ENCODE data around the gene SUGP2. TPM values are rescaled to one million over a fixed set of nuclear protein-coding genes. Genes with fewer than 3 reads are reported as not detected.

Gene SUGP2
- total and polyA plus RNA-seq, 9 of the 15 experiments (the other 6 are each of a cell fraction or from before 2014, with no cell fraction given): 13.1 to 101 (median 63.1) TPM

- TF ChIP-seq ZNF518B (CRISPR knock-in tag; IDR thresholded peaks at IDR 0.05): no peak
- no peak for TF ChIP-seq SRSF3 (IDR thresholded peaks at IDR 0.05; ENCODE audit: insufficient read depth, low read length)
- TF ChIP-seq TSC22D4 (tag; IDR thresholded peaks at IDR 0.05): no peak
- TF ChIP-seq GTF2B (IDR thresholded peaks at IDR 0.05; ENCODE audit: extremely low read depth, insufficient read length): no peak
- TF ChIP-seq E2F3 (CRISPR knock-in tag; IDR thresholded peaks at IDR 0.05): no peak
- no peak for TF ChIP-seq GMEB1 (CRISPR knock-in tag; IDR thresholded peaks at IDR 0.05)
- peak in 1 of 2 experiments; percentile 37; a peak in 1 of 4 replicates for TF ChIP-seq RAD21 (CRISPR knock-in tag; conservative IDR thresholded peaks at IDR 0.05 in 1 of 2, IDR thresholded peaks at IDR 0.05 in 1 of 2)
- peak; percentile 64 for TF ChIP-seq ZNF395 (CRISPR knock-in tag; IDR thresholded peaks at IDR 0.05)
- peak; percentile 99 for TF ChIP-seq CBFA2T2 (conservative IDR thresholded peaks at IDR 0.05)
- TF ChIP-seq RB1 (IDR thresholded peaks at IDR 0.05; ENCODE audit: low read depth): peak; percentile 64; the same call in 1 of the 2 replicates
- peak in 1 of 2 experiments; percentile 63; a peak in 1 of 4 replicates for TF ChIP-seq NONO (IDR thresholded peaks at IDR 0.05; ENCODE audit: low read depth in 2 of 2, low read length in 1 of 2)
- TF ChIP-seq EZH2 (IDR thresholded peaks at IDR 0.05; ENCODE audit: borderline replicate concordance, low read depth, low read length): no peak
- TF ChIP-seq SIN3A (IDR thresholded peaks at IDR 0.05; ENCODE audit: borderline replicate concordance in 2 of 2, control insufficient read depth in 1 of 2, low read depth in 2 of 2, low read length in 2 of 2): no peak
- no peak for TF ChIP-seq TAF15 (IDR thresholded peaks at IDR 0.05; ENCODE audit: low read depth, low read length)
- TF ChIP-seq TAF9B (IDR thresholded peaks at IDR 0.05; ENCODE audit: partially characterized antibody): no peak
- no peak for TF ChIP-seq SMAD2 (IDR thresholded peaks at IDR 0.05; ENCODE audit: low read depth, low read length)
These were observed 26.7 kb upstream of the SUGP2 start (continued) for GRCh38 chr19:19059837-19060611.

All from K562 (cell line).